22Rv1 (cell line): Measurements from ENCODE around the gene FRRS1.

ENCODE experiments used
- ZFX ChIP-seq: fragments of 450-650 bp; IDR thresholded peaks from 2 replicates; pipeline ENCODE4 v1.6.1; 2017; ENCODE audit warnings: antibody characterized with exemption, borderline replicate concordance
- TF ChIP-seq, protein P1 (sequence below): fragments of 450-650 bp; IDR thresholded peaks from 2 replicates; pipeline ENCODE4 v1.5.1; 2017; ENCODE audit warnings: mild to moderate bottlenecking

DNA sequence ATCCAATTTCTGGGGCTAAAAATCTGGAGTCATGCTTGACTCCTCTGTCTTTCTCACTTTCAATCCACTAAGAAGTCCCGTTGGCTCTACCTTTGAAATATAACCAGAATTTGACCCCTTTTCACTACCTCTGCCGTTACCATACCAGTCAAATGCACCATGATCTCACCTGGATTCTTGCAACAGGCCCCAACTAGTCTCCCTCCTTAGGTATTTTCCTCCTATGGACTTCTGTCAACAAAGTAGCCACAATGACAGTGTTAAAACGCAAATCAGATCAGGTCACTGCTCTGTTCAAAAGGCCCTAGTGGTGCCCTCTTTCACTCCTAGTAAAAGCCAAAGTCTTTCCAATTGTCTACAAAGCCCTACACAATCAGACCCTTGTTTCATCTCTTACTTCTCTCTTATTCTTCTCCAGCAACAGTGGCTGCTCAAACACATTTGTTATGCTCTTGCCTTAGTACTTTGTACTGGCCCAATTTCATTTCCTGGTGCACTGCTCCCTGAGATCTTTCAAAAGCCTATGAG, 48.0 kb upstream of the FRRS1 start:
- TF ChIP-seq, protein P1, sequence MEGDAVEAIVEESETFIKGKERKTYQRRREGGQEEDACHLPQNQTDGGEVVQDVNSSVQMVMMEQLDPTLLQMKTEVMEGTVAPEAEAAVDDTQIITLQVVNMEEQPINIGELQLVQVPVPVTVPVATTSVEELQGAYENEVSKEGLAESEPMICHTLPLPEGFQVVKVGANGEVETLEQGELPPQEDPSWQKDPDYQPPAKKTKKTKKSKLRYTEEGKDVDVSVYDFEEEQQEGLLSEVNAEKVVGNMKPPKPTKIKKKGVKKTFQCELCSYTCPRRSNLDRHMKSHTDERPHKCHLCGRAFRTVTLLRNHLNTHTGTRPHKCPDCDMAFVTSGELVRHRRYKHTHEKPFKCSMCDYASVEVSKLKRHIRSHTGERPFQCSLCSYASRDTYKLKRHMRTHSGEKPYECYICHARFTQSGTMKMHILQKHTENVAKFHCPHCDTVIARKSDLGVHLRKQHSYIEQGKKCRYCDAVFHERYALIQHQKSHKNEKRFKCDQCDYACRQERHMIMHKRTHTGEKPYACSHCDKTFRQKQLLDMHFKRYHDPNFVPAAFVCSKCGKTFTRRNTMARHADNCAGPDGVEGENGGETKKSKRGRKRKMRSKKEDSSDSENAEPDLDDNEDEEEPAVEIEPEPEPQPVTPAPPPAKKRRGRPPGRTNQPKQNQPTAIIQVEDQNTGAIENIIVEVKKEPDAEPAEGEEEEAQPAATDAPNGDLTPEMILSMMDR: no peak
- TF ChIP-seq ZFX: no peak
